Upper lobe of right lung (tissue), 1 donor: ENCODE measurements around the gene GAL. TPM values are rescaled to one million over a fixed set of nuclear protein-coding genes. Genes with fewer than 3 reads are reported as not detected.

Experiments
- ATAC-seq: fragments of 200-7000 bp; cut with Tn5 transposase; one replicate; pipeline ENCODE4 v1.9.1; 2020; ENCODE audit warnings: mild to moderate bottlenecking, moderate library complexity
- DNase-seq: peaks from one replicate; pipeline ENCODE4 v3.0.0-alpha.2; 2020
- H3K27ac ChIP-seq: fragments of 200-600 bp; one replicate; pipeline ENCODE4 v1.8.0; 2022
- H3K27me3 ChIP-seq: fragments of 200-600 bp; one replicate; pipeline ENCODE4 v1.8.0; 2022; ENCODE audit warnings: mild to moderate bottlenecking
- H3K36me3 ChIP-seq: fragments of 200-600 bp; one replicate; pipeline ENCODE4 v1.8.0; 2022
- H3K4me1 ChIP-seq: fragments of 200-600 bp; one replicate; pipeline ENCODE4 v1.8.0; 2022
- H3K4me3 ChIP-seq: fragments of 200-600 bp; one replicate; pipeline ENCODE4 v1.8.0; 2022; ENCODE audit warnings: mild to moderate bottlenecking
- H3K9me3 ChIP-seq: fragments of 200-600 bp; one replicate; pipeline ENCODE4 v1.8.0; 2022
- CTCF ChIP-seq: fragments of 200-600 bp; IDR thresholded peaks from one replicate; pipeline ENCODE4 v1.8.0; 2022; ENCODE audit warnings: antibody characterized with exemption
- intact Hi-C: fragments of 100-400 bp; cut with DNase I; formaldehyde crosslinking; loops from one replicate; pipeline ENCODE4 v1.11.0; 2022
- total RNA-seq: library from RNA; stranded (reverse); fragmentation: NEBNext Ultra II Directional; extraction: Animal tissue kit (Norgen Biotek cat#: 25700); gene quantifications from one replicate; pipeline ENCODE4 v1.2.1, GENCODE V29; 2021
- donor health status: DM: no; HTN: yes; CAD: no; lungs with severe emphysema.

Gene GAL
- total RNA-seq, 1 donor from 2014 or later: not detected

- no peak overlapping the region for H3K4me3 ChIP-seq
- TF ChIP-seq CTCF: no peak
- H3K27ac ChIP-seq: no peak overlapping the region
- intact Hi-C loops: no loop called here
- ATAC-seq (no peak), DNase-seq (no peak)
- H3K4me1 ChIP-seq: no peaks in the 10 kb centered on the region
- H3K9me3 ChIP-seq: no peaks in the 10 kb centered on the region
- H3K36me3 ChIP-seq: no peaks in the 10 kb centered on the region
- peaks cover 6% of the 10 kb centered on the region for H3K27me3 ChIP-seq
Observed at GRCh38 chr11:68657021-68657780, 27.1 kb upstream of the GAL start.

- no peak for DNase-seq
- no peak for TF ChIP-seq CTCF
- Histone ChIP-seq H3K27ac (no peak overlapping the region), H3K4me1 (no peaks in the 10 kb centered on the region), H3K9me3 (no peaks in the 10 kb centered on the region), H3K27me3 (no peaks in the 10 kb centered on the region), H3K36me3 (no peaks in the 10 kb centered on the region), H3K4me3 (no peak overlapping the region)
- no peak for ATAC-seq
- intact Hi-C loops: no loop called here
Observed at GRCh38 chr11:68658097-68658496, 26.2 kb upstream of the GAL start.

GRCh38 chr11:68658661-68659060, 25.7 kb upstream of the GAL start:
- Histone ChIP-seq H3K9me3 (no peaks in the 10 kb centered on the region), H3K27ac (no peak overlapping the region), H3K36me3 (no peaks in the 10 kb centered on the region), H3K27me3 (no peaks in the 10 kb centered on the region), H3K4me3 (no peak overlapping the region), H3K4me1 (no peaks in the 10 kb centered on the region)
- DNase-seq (no peak), ATAC-seq (no peak)
- no peak for TF ChIP-seq CTCF
- intact Hi-C loops: no loop called here

GRCh38 chr11:68659158-68659921, 25.0 kb upstream of the GAL start:
- DNase-seq (no peak), ATAC-seq (peak; percentile 20)
- Histone ChIP-seq H3K4me3 (no peak overlapping the region), H3K27me3 (no peaks in the 10 kb centered on the region), H3K4me1 (no peaks in the 10 kb centered on the region), H3K9me3 (no peaks in the 10 kb centered on the region), H3K36me3 (no peaks in the 10 kb centered on the region), H3K27ac (no peak overlapping the region)
- TF ChIP-seq CTCF: no peak
- intact Hi-C loops: no loop called here

GRCh38 chr11:68660066-68660810, 24.1 kb upstream of the GAL start:
- Histone ChIP-seq H3K4me1 (no peaks in the 10 kb centered on the region), H3K27me3 (no peaks in the 10 kb centered on the region), H3K27ac (no peak overlapping the region), H3K36me3 (no peaks in the 10 kb centered on the region), H3K4me3 (no peak overlapping the region), H3K9me3 (no peaks in the 10 kb centered on the region)
- TF ChIP-seq CTCF: no peak
- ATAC-seq (no peak), DNase-seq (peak; percentile 21)
- intact Hi-C loops: no loop called here
